CMK (cell line): ENCODE results near the gene FASTKD2.
A peak's percentile ranks its signal among the peaks of the same experiment; 100 is the strongest.

Experiments used
- DNase-seq: peaks from one replicate; pipeline ENCODE4 v3.0.0-alpha.2; 2010; ENCODE audit warnings: low read depth

FASTKD2 gene

DNA sequence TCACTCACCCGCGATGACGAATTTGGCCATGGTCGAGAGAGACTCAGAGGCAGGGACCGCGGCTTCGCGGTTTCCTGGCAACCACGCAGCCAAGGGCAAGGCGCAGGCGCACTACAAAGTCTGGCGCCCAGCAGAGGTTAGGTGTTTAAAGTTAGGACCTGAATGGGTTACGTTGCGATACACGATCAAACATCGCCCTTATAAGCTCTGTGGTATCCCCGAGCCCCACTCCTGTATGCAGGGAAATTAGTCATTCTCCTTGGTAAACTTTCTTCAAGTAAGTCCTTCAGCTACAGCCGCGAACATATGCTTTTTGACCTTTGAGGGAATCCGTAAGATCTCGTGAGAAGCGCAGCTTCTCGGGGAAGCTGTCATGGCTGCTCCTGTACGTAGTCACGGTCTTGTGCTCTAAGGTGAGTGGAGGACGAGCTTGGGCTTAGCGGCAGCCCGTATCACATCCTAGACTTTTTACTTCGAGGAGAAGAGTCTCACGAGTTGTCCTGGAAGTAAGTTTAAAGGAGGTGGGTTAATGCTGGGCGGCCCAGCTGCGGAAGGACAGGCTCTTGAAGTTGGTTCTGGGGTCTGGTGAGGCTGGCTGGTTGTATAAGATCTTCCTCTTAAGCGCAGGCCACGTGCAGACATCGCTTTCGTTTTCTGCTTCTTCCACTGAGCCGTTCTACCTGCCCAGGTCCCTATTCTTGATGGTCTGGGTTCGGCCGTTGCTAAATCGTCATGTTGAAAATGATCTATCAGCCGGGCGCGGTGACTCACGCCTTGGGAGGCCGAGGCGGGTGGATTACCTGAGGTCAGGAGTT, at the start of gene FASTKD2, which contains the start of gene MDH1B:
TSS of gene FASTKD2 (plus strand) at position 365 of the 815 bp plus-strand sequence. CDS start 1,088 bp downstream, outside the sequence.
TSS of gene MDH1B (minus strand) at position 87 of the 815 bp plus-strand sequence. CDS start at position 30, 57 bp downstream.
- peak; percentile 49 for DNase-seq

DNA sequence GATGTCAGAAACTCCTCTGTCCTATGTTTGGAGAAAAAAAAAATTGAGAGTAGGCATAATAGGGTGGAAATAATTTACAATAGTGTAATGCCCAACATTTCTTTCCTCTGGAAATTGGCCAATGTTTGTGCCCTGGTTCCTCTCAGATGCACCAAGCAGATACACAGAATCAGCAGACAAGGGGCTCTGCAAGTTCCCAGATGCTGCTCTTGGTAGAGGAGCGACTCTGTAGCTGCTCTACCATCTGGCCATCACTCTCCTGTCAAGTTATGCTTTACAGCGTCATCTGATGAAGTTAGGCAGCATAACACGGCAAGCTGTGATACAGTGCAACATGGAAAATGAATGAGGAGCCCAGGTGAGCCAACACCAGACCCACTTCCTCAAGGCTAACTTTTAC, 48.8 kb upstream of the FASTKD2 start:
- DNase-seq = no peak

DNA sequence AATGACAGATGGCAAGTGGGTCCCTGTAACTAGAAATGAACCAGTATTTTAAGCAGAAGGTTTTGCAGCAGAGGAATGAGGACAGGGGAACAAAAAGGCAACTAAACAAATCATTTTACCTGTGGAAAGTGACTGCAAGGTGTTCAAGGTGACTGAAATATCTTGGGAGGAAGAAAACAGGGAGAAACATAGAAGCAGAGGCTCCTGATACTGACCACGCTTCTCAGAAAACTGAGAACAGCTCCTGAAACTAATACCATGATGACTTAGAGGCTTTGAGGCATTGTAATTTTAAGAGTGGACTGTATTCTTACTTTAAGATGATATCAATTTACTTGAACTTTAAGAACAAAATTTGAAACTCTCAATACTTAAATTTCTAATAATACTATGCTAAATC, 47.1 kb upstream of the FASTKD2 start, which contains the start of gene DYTN:
TSS of gene DYTN (minus strand) at position 101 of the 400 bp plus-strand sequence. CDS start 117 bp downstream, outside the sequence.
- no peak for DNase-seq

- no peak for DNase-seq
Measured at GRCh38 chr2:206721256-206721920, 44.0 kb upstream of the FASTKD2 start.

GRCh38 chr2:206723288-206723687, 42.1 kb upstream of the FASTKD2 start:
- no peak for DNase-seq

GRCh38 chr2:206727287-206727686, 38.1 kb upstream of the FASTKD2 start:
- no peak for DNase-seq

- DNase-seq = no peak
Measured at GRCh38 chr2:206728277-206729199, 36.9 kb upstream of the FASTKD2 start.

DNA sequence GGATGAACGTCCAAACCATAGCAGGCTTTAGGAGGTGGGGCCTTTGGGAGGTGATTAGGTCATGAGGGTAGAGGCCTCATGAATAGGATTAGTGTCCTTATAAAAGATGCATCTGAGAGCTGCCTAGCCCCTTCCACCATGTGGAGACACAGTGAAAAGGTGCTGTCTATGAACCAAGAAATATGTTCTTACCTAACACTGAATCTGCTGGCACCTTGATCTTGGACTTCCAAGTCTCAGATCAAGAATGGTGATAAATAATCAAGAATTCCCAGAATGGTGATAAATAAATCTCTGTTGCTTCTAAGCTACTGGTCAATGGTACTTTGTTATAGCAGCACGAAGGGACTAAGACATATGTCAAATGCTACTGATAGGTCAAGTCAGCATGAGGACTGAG, 32.1 kb upstream of the FASTKD2 start:
- no peak for DNase-seq

GRCh38 chr2:206736935-206737334, 28.5 kb upstream of the FASTKD2 start:
- no peak for DNase-seq

DNA sequence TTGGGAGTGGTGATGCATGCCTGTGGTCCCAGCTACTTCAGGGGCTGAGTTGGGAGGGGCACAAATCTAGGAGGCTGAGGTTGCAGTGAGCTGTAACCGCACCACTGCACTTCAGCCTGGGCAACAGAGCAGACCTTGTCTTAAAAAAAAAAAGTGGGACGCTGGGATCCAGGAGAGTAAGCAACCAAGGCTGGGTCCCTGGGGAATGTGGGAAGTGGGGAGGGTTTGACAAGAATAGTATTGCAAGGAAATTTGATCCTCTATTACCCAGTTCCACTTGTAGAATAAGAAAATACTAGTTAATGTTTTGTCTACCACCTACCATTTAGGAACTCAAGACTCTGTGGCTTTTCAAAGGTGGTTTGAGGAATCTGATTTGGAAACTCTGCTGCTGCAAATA, 26.1 kb upstream of the FASTKD2 start:
- no peak for DNase-seq

GRCh38 chr2:206740800-206741199, 24.6 kb upstream of the FASTKD2 start:
- no peak for DNase-seq

DNA sequence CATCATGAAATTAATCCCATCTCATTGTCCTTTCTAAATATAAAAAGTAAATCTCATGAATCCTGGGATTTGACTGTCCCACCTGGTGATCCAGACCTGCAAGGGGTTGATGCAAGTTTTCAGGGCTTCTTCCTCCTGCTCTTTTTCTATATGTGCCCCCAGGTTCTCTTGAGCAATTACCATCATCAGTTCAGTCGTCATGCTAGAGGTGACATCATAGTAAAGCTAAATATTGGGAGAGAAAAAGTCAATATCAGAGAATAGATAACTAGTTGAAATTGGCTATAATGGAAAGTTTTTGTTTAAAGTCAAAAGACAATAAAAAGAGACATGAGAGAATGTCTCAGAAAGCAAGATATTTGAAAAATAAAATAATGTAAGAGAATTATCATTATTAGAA, 8.6 kb upstream of the FASTKD2 start:
- no peak for DNase-seq

DNA sequence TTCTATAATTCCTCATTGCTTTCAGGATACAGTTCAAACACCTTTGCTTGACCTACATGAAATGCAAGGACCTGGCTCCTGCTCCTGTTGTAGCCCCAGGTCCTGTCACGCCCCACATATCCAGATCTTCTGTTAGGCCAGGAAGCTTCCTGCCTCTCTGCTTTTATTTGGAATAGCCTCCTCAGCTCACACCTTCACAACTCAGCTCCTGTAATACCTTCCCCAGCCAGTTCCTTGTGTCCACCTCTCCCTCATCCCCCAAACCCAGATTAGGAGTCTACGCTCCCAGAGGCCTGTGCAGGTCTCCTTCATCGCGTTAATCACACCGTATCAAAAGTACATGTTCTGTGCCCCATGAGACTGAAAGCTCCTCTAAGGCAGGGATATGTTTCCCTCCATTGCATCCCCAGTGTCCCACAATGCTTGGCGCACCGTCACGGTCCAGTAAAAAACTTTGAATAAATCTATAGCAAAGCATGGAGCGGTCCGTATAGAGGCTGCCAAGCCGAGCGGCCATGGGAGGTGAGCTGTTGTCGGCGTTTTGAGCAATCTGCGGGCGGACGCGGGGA, 649 bp upstream of the FASTKD2 start:
- DNase-seq = no peak

- DNase-seq = no peak
Measured at GRCh38 chr2:206766057-206766930, 888 bp downstream of the FASTKD2 start.

- DNase-seq = no peak
Measured at GRCh38 chr2:206774871-206775270, 9.5 kb downstream of the FASTKD2 start.

GRCh38 chr2:206776432-206776831, 11.0 kb downstream of the FASTKD2 start:
- DNase-seq = no peak

GRCh38 chr2:206780671-206781070, 15.3 kb downstream of the FASTKD2 start:
- no peak for DNase-seq

GRCh38 chr2:206783718-206784117, 18.3 kb downstream of the FASTKD2 start:
- DNase-seq = peak; percentile 3

- DNase-seq = no peak
Measured at GRCh38 chr2:206784559-206785353, 19.4 kb downstream of the FASTKD2 start.
